Peyer's patch (tissue), 4 donors: Measurements from ENCODE around the gene KRTAP8-1. TPM values are rescaled to one million over a fixed set of nuclear protein-coding genes. Genes with fewer than 3 reads are reported as not detected.

ENCODE experiments used
- DNase-seq, 3 donors: peaks; one replicate each; pipeline ENCODE4 v3.0.0-alpha.2; 2017 to 2019
- H3K27ac ChIP-seq, 4 donors: fragments of 200-600 bp; sonication (generic); one replicate each; pipeline ENCODE4 v1.5.1; 2016 to 2019
- H3K27me3 ChIP-seq, 2 donors: fragments of 200-600 bp; sonication (generic); one replicate each; pipeline ENCODE4 v1.5.1; 2019
- H3K36me3 ChIP-seq, 3 donors: fragments of 200-600 bp; sonication (generic); one replicate each; pipeline ENCODE4 v1.5.1; 2016 to 2019
- H3K4me1 ChIP-seq, 4 donors: fragments of 200-600 bp; sonication (generic); one replicate each; pipeline ENCODE4 v1.5.1; 2016 to 2019
- H3K4me3 ChIP-seq, 4 donors: fragments of 200-600 bp; sonication (generic); 1 replicate in 3 of 4; 2 replicates in 1 of 4; pipeline ENCODE4 v1.5.1; 2016 to 2019; ENCODE audit warnings: mild to moderate bottlenecking in 1 of 4
- H3K9me3 ChIP-seq, 4 donors: fragments of 200-600 bp; sonication (generic); one replicate each; pipeline ENCODE4 v1.5.1; 2016 to 2019; ENCODE audit warnings: mild to moderate bottlenecking in 1 of 4
- POLR2A ChIP-seq, 2 donors: fragments of 450-650 bp; IDR thresholded peaks; one replicate each; pipeline ENCODE4 v1.5.1; 2017; ENCODE audit warnings: antibody characterized with exemption in 2 of 2, mild to moderate bottlenecking in 2 of 2, moderate library complexity in 2 of 2
- total RNA-seq, 4 donors: library from RNA; depleted of rRNA; stranded (reverse); fragments of >200 nt; gene quantifications; one replicate each; pipeline ENCODE4 v1.1.0, GENCODE V29; 2016
- TF ChIP-seq, protein P1 (sequence below), 6 experiments: fragments of 450-650 bp in 4 of 6; fragments of 200-600 bp in 2 of 6; sonication (generic) in 1 of 6; IDR thresholded peaks; one replicate each; pipeline ENCODE4 v1.5.1; 2017 to 2019; ENCODE audit warnings: antibody characterized with exemption in 6 of 6, mild to moderate bottlenecking in 3 of 6, moderate library complexity in 1 of 6

KRTAP8-1 gene, protein sequence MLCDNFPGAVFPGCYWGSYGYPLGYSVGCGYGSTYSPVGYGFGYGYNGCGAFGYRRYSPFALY
- not detected for total RNA-seq

DNA sequence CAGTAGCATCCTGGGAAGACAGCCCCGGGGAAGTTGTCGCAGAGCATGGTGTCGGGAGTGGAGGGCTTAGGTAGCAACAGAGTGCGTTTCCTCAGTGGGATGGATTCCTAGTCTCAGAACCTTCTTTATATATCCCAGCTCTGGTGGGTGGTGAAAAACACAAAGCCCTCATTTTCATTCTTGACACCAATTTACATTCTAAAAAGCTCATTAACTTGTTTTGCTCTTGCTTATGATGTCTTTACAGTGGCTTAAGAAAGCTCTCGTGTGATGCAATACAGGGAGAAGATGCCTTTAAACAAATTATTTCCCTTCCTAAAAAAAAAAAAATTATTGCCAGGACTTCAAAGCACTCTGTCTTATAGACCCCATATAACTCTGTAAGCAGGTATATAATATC, at the start of gene KRTAP8-1:
KRTAP8-1 (minus strand) TSS at position 101 of the 400 bp plus-strand sequence; CDS start at position 47, 54 bp downstream.
- Histone ChIP-seq H3K4me3 (no peak within 1 kb of the TSS), H3K27me3 (no peaks in the 10 kb centered on the region), H3K4me1 (no peaks in the 10 kb centered on the region), H3K36me3 (no peaks in the 10 kb centered on the region), H3K9me3 (peaks cover 0 to 5% (median 0%) of the 10 kb centered on the region in 4 donors), H3K27ac (no peak within 1 kb of the TSS)
- TF ChIP-seq, protein P1, sequence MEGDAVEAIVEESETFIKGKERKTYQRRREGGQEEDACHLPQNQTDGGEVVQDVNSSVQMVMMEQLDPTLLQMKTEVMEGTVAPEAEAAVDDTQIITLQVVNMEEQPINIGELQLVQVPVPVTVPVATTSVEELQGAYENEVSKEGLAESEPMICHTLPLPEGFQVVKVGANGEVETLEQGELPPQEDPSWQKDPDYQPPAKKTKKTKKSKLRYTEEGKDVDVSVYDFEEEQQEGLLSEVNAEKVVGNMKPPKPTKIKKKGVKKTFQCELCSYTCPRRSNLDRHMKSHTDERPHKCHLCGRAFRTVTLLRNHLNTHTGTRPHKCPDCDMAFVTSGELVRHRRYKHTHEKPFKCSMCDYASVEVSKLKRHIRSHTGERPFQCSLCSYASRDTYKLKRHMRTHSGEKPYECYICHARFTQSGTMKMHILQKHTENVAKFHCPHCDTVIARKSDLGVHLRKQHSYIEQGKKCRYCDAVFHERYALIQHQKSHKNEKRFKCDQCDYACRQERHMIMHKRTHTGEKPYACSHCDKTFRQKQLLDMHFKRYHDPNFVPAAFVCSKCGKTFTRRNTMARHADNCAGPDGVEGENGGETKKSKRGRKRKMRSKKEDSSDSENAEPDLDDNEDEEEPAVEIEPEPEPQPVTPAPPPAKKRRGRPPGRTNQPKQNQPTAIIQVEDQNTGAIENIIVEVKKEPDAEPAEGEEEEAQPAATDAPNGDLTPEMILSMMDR (IDR thresholded peaks at IDR 0.05) = no peak
- no peak for TF ChIP-seq POLR2A (IDR thresholded peaks at IDR 0.05)
- DNase-seq = no peak

DNA sequence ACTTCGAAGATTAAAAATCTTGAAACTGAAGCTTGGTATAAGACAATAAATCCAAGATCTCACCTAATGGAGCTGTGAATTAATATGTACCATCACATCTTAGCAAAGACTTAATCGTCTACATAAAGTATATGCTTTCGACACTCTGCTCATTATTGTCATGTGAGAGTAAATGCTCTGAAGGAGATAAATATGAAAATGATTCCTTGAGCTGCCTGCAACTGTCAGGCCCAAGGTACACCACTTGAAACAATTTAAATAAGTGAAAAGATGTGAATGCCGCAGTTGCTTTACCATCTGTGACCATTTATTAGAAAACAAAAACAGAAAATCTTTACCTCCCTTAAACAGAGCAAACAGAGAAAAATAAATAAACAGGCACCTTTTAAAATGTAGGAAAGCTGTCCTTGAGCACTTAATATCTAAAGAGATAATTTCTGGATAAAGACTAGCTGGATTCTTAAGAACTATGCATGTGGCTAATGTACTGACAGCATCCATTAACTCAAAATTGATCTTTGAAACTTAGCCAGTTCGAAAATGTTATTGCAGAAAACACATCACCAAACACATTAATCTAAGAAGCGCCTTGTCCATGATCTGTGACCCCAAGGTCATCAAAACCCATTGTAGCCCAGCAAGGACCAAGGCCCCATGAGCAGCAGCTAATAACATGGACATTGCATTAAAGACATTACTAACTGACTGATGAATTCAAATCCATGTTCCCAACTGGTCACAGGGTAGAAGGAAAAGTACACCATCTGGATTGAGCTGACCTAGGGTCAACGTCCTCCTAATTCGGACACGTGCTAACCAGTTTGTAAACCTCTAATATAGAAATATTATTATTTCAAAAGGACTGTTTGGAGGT, 34.8 kb upstream of the KRTAP8-1 start:
- no peaks in the 10 kb centered on the region for H3K36me3 ChIP-seq
- DNase-seq = no peak
- no peaks in the 10 kb centered on the region for H3K27me3 ChIP-seq
- peaks cover 0 to 5% (median 0%) of the 10 kb centered on the region in 4 donors for H3K9me3 ChIP-seq
- no peak for TF ChIP-seq POLR2A (IDR thresholded peaks at IDR 0.05)
- TF ChIP-seq, protein P1 (IDR thresholded peaks at IDR 0.05) = no peak
- no peaks in the 10 kb centered on the region for H3K4me1 ChIP-seq
- H3K4me3 ChIP-seq = no peak overlapping the region
- H3K27ac ChIP-seq = no peak overlapping the region

DNA sequence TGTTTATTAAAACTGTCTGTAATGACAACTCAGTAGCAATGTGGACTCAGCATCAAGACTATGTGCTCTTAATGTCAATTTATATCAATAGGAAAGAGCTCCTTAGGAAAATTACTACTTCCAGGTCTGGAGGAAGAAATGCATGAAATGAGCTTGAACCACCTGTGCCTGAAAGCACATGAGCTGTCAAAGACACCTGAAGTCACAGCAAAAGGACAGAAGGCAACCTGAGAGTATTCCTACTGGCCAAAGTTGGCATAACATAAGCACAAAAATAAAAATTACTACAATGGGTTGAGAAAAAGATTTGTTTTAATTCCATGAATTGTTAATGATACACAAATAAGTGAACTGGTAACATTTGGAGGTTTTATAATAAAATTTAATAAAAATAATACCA, 29.9 kb upstream of the KRTAP8-1 start:
- TF ChIP-seq, protein P1 (IDR thresholded peaks at IDR 0.05) = no peak
- TF ChIP-seq POLR2A (IDR thresholded peaks at IDR 0.05) = no peak
- DNase-seq = no peak
- Histone ChIP-seq H3K9me3 (no peaks in the 10 kb centered on the region), H3K4me3 (no peak overlapping the region), H3K36me3 (no peaks in the 10 kb centered on the region), H3K27me3 (no peaks in the 10 kb centered on the region), H3K4me1 (no peaks in the 10 kb centered on the region), H3K27ac (no peak overlapping the region)

DNA sequence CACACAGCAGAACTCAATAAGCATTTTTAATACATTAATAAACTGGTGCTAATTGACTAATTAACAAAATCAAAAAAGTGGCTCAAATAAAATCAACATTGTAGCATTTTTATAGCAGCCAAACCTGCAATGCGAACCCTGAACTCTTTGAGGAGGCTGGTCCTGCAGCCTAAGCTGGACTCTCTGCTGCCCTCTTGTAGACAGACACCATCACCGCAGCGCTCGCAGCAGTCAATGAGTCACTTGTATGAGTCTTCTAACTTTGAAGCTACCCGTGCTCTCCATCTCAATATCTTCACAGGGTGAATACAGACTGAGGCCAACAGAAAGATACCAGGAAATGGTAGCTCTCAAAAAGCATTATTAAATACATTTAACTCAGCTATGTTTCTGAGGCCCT, 26.2 kb upstream of the KRTAP8-1 start:
- no peak for DNase-seq

DNA sequence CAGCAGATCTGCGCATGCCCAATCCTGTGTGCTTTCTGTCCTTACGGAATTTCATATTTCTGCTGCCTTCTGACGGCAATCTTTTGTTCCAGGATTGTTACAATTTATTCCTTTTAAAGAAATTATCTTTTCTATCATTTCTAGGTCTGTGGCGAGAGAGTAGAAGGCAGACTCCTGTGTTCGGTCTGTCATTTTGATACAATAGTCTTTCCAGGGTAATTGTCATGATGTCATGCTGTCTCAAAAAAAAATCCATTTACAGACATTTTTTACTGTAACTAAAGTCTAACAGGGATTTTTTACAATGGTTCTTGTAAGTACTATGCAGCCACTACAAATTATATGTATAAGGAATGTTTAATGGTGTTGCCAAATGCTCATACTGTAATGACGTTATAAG, 25.5 kb upstream of the KRTAP8-1 start:
- DNase-seq = no peak
- H3K27ac ChIP-seq = no peak overlapping the region

More for the DNA sequence above, 26.2 kb upstream of the KRTAP8-1 start:
- Histone ChIP-seq H3K9me3 (no peaks in the 10 kb centered on the region), H3K27ac (no peak overlapping the region), H3K27me3 (no peaks in the 10 kb centered on the region), H3K36me3 (no peaks in the 10 kb centered on the region), H3K4me1 (no peaks in the 10 kb centered on the region), H3K4me3 (no peak overlapping the region)
- TF ChIP-seq, protein P1 (IDR thresholded peaks at IDR 0.05) = no peak
- TF ChIP-seq POLR2A (IDR thresholded peaks at IDR 0.05) = no peak

More for the DNA sequence above, 25.5 kb upstream of the KRTAP8-1 start:
- no peak for TF ChIP-seq POLR2A (IDR thresholded peaks at IDR 0.05)
- TF ChIP-seq, protein P1 (IDR thresholded peaks at IDR 0.05) = no peak
- Histone ChIP-seq H3K9me3 (no peaks in the 10 kb centered on the region), H3K27me3 (no peaks in the 10 kb centered on the region), H3K4me3 (no peak overlapping the region), H3K4me1 (no peaks in the 10 kb centered on the region), H3K36me3 (no peaks in the 10 kb centered on the region)
